ENCODE measurements around the gene SLC39A5. TPM values are rescaled to one million over a fixed set of nuclear protein-coding genes. Genes with fewer than 3 reads are reported as not detected.

The SLC39A5 gene
- total and polyA plus RNA-seq, 2 of the 13 experiments (the other 11 are each of a cell fraction or from before 2014, with no cell fraction given), result 59.7 to 101 TPM

DNA sequence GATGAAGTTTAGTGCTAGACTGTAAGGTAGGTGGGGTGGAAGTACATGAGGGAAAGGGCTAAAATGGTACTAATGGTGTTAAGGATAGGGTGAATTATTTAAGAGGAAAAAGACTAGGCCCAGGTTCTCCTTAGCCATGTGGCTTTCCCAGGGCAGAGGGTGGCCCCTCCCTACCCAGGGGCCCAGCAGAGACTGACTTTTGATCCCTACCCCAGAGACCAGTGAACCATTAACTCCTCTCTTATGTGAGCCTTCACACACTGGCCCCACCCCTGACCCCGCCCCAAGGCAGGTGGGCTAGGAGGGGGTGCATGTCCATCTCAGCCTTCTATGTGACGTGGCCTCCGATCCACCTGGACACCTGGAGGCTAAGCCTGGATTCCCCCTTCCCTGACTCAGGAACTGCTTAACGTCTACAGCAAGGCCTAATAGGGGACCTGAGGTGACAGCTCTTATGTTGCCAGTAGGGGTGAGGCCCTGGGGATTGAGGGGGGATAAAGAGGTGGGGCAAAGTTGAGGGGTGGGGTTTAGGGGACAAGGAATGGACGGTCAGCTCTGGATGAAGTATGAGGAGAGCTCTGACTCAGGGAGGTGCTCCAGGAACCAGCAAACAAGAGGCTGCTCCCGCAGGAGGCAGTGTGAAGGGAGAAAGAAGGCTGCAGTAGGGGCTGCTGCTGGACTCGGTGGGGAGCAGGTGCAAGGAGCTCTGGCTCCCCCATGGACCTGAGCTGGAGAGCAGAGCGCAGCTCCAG, 757 bp downstream of the SLC39A5 start (continued):
- TF ChIP-seq, protein P1, sequence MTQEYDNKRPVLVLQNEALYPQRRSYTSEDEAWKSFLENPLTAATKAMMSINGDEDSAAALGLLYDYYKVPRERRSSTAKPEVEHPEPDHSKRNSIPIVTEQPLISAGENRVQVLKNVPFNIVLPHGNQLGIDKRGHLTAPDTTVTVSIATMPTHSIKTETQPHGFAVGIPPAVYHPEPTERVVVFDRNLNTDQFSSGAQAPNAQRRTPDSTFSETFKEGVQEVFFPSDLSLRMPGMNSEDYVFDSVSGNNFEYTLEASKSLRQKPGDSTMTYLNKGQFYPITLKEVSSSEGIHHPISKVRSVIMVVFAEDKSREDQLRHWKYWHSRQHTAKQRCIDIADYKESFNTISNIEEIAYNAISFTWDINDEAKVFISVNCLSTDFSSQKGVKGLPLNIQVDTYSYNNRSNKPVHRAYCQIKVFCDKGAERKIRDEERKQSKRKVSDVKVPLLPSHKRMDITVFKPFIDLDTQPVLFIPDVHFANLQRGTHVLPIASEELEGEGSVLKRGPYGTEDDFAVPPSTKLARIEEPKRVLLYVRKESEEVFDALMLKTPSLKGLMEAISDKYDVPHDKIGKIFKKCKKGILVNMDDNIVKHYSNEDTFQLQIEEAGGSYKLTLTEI (CRISPR knock-in tag; conservative IDR thresholded peaks at IDR 0.05), result no peak
- TF ChIP-seq THAP11 (CRISPR knock-in tag; IDR thresholded peaks at IDR 0.05), result peak; percentile 50
- TF ChIP-seq, protein P2, sequence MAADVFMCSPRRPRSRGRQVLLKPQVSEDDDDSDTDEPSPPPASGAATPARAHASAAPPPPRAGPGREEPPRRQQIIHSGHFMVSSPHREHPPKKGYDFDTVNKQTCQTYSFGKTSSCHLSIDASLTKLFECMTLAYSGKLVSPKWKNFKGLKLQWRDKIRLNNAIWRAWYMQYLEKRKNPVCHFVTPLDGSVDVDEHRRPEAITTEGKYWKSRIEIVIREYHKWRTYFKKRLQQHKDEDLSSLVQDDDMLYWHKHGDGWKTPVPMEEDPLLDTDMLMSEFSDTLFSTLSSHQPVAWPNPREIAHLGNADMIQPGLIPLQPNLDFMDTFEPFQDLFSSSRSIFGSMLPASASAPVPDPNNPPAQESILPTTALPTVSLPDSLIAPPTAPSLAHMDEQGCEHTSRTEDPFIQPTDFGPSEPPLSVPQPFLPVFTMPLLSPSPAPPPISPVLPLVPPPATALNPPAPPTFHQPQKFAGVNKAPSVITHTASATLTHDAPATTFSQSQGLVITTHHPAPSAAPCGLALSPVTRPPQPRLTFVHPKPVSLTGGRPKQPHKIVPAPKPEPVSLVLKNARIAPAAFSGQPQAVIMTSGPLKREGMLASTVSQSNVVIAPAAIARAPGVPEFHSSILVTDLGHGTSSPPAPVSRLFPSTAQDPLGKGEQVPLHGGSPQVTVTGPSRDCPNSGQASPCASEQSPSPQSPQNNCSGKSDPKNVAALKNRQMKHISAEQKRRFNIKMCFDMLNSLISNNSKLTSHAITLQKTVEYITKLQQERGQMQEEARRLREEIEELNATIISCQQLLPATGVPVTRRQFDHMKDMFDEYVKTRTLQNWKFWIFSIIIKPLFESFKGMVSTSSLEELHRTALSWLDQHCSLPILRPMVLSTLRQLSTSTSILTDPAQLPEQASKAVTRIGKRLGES (CRISPR knock-in tag; IDR thresholded peaks at IDR 0.05; ENCODE audit: borderline replicate concordance), result no peak
- TF ChIP-seq ZNF329 (CRISPR knock-in tag; IDR thresholded peaks at IDR 0.05; ENCODE audit: low read depth), result no peak
- TF ChIP-seq ZNF557 (CRISPR knock-in tag; IDR thresholded peaks at IDR 0.05), result no peak
- TF ChIP-seq, protein P3, sequence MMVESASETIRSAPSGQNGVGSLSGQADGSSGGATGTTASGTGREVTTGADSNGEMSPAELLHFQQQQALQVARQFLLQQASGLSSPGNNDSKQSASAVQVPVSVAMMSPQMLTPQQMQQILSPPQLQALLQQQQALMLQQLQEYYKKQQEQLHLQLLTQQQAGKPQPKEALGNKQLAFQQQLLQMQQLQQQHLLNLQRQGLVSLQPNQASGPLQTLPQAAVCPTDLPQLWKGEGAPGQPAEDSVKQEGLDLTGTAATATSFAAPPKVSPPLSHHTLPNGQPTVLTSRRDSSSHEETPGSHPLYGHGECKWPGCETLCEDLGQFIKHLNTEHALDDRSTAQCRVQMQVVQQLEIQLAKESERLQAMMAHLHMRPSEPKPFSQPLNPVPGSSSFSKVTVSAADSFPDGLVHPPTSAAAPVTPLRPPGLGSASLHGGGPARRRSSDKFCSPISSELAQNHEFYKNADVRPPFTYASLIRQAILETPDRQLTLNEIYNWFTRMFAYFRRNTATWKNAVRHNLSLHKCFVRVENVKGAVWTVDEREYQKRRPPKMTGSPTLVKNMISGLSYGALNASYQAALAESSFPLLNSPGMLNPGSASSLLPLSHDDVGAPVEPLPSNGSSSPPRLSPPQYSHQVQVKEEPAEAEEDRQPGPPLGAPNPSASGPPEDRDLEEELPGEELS (CRISPR knock-in tag; IDR thresholded peaks at IDR 0.05), result no peak
- TF ChIP-seq NR2C2 (CRISPR knock-in tag; IDR thresholded peaks at IDR 0.05; ENCODE audit: borderline replicate concordance), result no peak
- TF ChIP-seq, protein P4, sequence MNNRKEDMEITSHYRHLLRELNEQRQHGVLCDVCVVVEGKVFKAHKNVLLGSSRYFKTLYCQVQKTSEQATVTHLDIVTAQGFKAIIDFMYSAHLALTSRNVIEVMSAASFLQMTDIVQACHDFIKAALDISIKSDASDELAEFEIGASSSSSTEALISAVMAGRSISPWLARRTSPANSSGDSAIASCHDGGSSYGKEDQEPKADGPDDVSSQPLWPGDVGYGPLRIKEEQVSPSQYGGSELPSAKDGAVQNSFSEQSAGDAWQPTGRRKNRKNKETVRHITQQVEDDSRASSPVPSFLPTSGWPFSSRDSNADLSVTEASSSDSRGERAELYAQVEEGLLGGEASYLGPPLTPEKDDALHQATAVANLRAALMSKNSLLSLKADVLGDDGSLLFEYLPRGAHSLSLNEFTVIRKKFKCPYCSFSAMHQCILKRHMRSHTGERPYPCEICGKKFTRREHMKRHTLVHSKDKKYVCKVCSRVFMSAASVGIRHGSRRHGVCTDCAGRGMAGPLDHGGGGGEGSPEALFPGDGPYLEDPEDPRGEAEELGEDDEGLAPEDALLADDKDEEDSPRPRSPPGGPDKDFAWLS (CRISPR knock-in tag; IDR thresholded peaks at IDR 0.05; ENCODE audit: borderline replicate concordance), result no peak
- no peak for TF ChIP-seq JUNB (CRISPR knock-in tag; IDR thresholded peaks at IDR 0.05; ENCODE audit: borderline replicate concordance)
- TF ChIP-seq SOX5 (CRISPR knock-in tag; IDR thresholded peaks at IDR 0.05; ENCODE audit: borderline replicate concordance), result no peak
- TF ChIP-seq MED1 (CRISPR knock-in tag; IDR thresholded peaks at IDR 0.05), result peak; percentile 26
- TF ChIP-seq FOXP1 (IDR thresholded peaks at IDR 0.05), result peak; percentile 14; the same call in 1 of the 2 replicates
- TF ChIP-seq FOXP1 (CRISPR knock-in tag; IDR thresholded peaks at IDR 0.05), result no peak
- no peak for TF ChIP-seq HOXA5 (CRISPR knock-in tag; IDR thresholded peaks at IDR 0.05)
- TF ChIP-seq, protein P5, sequence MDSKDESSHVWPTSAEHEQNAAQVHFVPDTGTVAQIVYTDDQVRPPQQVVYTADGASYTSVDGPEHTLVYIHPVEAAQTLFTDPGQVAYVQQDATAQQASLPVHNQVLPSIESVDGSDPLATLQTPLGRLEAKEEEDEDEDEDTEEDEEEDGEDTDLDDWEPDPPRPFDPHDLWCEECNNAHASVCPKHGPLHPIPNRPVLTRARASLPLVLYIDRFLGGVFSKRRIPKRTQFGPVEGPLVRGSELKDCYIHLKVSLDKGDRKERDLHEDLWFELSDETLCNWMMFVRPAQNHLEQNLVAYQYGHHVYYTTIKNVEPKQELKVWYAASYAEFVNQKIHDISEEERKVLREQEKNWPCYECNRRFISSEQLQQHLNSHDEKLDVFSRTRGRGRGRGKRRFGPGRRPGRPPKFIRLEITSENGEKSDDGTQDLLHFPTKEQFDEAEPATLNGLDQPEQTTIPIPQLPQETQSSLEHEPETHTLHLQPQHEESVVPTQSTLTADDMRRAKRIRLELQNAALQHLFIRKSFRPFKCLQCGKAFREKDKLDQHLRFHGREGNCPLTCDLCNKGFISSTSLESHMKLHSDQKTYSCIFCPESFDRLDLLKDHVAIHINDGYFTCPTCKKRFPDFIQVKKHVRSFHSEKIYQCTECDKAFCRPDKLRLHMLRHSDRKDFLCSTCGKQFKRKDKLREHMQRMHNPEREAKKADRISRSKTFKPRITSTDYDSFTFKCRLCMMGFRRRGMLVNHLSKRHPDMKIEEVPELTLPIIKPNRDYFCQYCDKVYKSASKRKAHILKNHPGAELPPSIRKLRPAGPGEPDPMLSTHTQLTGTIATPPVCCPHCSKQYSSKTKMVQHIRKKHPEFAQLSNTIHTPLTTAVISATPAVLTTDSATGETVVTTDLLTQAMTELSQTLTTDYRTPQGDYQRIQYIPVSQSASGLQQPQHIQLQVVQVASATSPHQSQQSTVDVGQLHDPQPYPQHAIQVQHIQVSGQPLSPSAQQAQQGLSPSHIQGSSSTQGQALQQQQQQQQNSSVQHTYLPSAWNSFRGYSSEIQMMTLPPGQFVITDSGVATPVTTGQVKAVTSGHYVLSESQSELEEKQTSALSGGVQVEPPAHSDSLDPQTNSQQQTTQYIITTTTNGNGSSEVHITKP (CRISPR knock-in tag; IDR thresholded peaks at IDR 0.05; ENCODE audit: low read depth), result no peak

Measured in HepG2 (cell line).